HG03432 (cell line): ENCODE data around the gene LMF1.

Experiments
- ATAC-seq: cut with Tn5 transposase; IDR thresholded peaks from one replicate; pipeline ENCODE4 v1.9.1; 2021; ENCODE audit warnings: mild to moderate bottlenecking, moderate library complexity; ENCODE audit not compliant: unreplicated experiment

LMF1 gene

DNA sequence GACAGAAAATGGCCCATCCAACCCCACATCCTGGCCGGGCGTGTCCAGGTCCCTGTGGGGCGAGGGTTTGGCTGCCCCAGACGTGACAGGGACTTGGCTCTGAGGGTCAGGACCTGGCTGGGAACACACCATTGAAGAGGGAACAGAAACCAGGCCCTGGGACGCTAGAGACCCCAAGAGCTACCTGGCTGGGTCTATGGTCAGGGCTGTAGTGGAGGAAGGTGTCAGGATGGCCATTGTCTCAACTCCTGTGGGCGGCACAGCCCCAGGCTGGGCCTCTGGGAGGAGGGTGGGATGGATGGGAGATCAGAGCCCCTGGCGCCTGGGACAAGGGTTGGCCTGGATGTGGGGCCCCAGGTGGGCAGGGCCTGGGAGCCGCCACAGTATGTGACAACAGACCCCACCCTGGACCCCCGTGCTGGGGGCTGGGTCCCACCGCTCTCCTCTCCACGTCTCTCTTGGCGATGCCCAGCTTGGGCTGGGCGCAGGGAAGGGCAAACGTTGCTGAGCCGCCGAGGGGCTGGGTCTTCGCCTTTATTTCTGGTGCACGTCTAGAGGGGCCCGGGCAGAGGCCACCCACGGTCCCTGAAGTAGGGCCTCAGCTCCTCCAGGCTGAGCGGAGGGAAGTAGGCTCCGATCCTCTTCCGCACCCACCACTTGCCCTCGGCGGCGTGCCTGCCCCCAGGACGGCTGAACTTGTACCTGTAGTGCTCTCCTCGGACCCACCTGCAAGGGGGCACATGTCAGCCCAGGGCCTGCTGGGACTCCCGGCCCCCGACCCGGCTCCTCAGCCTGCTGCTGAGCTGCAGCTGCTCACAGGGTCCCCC lies 116.6 kb downstream of the LMF1 start:
- no peak for ATAC-seq

DNA sequence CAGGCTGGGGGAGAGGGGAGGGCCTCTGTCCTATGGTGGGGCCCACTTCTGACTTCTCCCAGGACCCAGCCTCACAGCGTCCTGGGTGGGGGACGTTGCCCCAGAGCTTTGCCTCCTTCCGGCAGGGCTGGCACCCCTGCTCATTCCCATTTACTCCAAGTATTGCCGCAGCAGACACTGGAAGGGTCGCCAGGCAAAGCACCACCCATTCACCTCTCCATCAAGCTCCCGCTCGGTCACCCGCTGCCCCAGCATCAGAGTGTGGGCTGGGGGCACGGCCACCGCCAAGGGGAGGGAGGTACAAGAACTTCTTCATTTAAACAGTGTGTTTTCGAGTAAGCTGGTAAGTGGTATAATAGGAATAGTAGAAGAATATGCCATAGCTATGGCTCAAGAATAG lies 117.5 kb downstream of the LMF1 start:
- no peak for ATAC-seq

DNA sequence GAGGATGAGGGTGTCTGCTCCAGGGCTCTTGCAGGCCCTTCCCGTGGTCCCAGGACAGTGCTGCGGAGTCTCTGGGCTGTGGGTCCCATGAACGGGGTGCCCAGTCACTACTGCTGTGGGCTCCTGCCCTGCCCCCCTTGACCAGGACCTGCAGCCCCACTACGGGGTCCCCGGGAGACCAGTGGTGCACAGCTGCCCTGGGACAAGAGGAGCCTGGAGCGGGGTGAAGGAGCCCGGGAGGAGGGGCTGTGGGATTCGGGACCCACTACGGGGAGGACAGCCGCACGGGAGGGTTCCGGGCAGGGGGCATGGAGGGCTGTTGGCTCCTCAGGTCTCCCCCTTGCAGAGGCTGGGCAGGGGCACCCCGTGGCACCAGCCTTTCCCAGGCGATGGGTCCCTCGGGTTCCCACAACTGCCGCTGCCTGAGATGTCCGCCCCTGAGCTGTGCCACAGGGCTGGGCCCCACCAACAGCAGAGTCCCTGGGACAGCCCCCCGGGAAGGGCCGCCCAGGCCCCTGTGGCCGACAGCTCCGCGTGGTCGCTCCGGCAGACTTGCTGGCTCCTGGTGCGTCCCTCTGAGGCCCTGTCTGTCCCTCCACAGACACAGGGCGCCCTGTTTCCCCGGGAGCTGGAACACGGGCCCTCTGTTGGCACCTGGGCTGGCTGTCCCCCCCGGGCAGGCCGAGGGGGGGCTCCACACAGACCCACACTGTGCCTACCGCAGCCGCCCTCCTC lies 118.2 kb downstream of the LMF1 start:
- ATAC-seq: no peak

GRCh38 chr16:851871-852270 lies 118.9 kb downstream of the LMF1 start:
- no peak for ATAC-seq

- no peak for ATAC-seq
Measured at GRCh38 chr16:851209-851810, 119.5 kb downstream of the LMF1 start.

GRCh38 chr16:850668-851067 lies 120.1 kb downstream of the LMF1 start:
- ATAC-seq: no peak

DNA sequence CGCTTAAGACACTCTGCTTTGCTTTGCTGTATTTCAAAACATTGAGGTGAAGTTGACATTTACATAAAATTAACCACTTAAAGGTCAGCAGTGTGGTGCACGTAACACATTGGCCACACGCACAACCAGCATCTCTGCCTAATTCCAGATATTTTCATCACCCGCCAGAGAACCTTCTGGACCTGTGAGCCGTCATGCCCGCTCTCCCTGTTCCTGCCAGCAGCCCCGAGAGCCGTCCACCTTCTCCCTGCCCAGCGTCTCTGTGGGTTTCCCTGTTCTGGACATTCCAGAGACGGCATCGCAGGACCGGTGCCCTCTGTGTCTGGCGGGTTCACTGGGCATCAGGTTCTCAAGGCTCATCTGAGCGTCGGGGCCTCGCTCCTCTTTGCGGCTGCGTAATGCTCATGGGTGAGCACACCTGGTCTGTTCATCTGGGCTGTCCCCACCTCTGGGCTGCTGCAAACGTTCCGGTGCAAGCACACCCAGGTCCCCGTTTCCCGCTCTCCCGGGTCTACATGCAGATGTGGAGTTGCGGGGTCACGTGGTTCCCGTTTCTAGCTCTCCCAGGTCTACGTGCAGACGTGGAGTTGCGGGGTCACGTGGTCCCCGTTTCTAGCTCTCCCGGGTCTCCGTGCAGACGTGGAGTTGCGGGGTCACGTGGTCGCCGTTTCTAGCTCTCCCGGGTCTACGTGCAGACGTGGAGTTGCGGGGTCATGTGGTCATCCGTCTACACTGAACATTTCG lies 122.1 kb downstream of the LMF1 start:
- no peak for ATAC-seq

GRCh38 chr16:847681-848445 lies 122.9 kb downstream of the LMF1 start:
- no peak for ATAC-seq

GRCh38 chr16:847151-847550 lies 123.6 kb downstream of the LMF1 start:
- ATAC-seq: no peak

GRCh38 chr16:845351-845745 lies 125.4 kb downstream of the LMF1 start:
- no peak for ATAC-seq

DNA sequence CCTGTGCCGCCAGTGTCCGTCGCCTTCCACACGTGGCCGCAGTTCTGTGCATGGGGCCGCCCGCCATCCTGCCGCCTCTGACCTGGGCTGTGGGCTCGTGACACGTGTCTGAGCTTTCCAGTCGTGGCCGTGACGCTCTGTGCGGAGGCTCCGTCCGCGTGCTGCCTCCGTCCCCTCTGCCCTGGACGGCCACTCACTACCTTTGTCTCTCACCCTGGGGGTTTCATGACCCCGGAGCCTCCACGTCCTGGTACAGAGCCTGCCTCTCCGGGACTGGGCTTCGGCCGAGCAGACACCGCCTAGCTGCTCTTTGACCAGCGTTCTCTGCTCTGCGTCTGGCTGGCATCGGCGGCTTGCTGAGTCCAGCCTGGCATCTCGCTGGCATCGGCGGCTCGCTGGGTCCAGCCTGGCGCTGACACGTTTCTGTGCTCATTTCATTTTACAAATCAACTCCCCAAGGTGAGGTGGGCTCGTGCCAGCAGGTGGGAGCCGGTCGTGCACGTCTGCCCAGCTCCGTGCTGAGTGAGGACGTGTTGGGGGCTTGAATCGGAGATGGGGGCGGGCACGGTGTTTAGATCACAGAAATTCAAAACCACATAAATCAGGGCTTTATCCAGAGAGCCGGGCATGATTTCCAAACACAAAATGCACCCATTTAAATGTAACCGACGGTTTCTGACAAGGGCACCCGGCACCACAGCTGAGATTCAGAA lies 126.0 kb downstream of the LMF1 start:
- ATAC-seq: no peak

DNA sequence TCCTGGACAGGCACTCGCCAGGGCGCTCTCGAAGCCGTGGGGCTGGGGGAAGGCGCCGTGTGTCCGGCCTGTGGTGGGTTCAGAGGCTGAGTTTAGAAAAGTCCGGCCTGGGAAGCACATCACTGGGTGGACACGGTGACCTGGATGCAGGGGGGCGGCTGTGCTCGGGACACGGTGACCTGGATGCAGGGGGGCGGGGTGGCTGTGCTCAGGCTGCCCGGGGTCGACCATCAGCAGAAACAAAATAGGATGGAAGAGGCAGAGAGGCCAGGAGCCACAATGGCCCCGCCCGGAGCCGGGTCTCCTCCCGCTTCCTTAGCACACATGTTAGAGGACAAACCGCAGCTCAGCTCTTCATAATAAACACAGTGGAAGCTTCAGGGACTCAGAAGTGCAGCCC lies 127.0 kb downstream of the LMF1 start:
- ATAC-seq: no peak

DNA sequence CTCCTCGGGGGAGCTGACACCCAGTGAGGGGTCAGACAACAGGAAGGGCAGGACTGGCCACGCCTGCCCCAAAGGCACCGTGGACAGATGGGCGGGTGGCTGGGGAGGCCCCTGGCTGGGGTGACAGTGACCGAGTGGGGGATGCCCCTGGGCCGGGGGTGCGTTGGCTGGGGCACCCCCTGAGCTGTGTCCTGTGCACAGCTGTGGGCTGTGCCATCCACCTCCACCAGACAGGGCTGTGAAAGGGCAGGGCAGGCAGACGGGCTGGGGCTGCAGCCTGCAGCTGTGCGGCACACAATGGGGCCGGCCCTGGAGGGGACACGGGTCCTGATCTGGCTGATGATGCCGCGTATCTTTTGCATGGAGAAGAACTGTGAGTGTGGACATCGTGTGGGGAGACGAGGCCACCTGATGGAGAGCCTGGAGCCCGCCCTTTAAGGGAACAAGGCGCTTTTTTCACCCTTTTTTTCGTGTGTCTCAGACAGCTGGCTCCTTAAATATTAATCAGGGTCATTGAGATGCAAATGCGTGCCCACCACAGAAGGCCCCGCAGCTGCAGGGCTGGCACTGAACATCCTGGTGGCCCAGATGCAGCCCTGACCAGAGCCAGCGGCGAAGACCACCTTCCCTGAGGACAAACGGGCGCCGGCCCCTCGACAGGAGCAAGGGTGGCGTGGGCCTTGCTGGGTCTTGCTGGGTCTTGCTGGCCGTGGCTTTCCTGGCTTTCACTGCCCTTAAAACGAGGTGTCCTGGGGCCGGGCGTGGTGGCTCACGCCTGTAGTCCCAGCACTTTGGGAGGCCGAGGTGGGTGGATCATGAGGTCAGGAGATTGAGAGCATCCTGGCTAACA lies 127.8 kb downstream of the LMF1 start:
- no peak for ATAC-seq

DNA sequence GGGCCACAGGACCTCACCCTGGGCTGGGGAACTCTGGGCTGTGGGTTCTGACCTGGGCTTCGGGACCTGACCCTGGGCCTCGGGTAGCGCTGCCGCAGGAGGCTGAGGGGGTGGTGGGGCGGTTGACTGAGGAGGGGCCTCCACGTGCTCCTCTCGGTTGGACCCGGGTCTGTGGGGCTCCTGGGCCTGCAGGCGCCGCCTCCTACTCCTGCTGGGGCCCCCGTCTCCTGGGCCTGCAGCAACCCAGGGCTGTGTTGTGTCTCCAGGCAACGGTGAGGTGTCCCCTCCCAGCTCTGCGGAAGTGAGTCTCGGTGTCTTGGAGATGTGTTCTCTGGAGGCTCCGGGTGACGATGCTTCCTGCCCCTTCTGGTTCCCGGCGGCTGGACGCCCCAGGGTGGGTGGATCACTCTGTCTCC lies 128.7 kb downstream of the LMF1 start:
- no peak for ATAC-seq

- ATAC-seq: no peak
Measured at GRCh38 chr16:841455-842060, 129.2 kb downstream of the LMF1 start.

DNA sequence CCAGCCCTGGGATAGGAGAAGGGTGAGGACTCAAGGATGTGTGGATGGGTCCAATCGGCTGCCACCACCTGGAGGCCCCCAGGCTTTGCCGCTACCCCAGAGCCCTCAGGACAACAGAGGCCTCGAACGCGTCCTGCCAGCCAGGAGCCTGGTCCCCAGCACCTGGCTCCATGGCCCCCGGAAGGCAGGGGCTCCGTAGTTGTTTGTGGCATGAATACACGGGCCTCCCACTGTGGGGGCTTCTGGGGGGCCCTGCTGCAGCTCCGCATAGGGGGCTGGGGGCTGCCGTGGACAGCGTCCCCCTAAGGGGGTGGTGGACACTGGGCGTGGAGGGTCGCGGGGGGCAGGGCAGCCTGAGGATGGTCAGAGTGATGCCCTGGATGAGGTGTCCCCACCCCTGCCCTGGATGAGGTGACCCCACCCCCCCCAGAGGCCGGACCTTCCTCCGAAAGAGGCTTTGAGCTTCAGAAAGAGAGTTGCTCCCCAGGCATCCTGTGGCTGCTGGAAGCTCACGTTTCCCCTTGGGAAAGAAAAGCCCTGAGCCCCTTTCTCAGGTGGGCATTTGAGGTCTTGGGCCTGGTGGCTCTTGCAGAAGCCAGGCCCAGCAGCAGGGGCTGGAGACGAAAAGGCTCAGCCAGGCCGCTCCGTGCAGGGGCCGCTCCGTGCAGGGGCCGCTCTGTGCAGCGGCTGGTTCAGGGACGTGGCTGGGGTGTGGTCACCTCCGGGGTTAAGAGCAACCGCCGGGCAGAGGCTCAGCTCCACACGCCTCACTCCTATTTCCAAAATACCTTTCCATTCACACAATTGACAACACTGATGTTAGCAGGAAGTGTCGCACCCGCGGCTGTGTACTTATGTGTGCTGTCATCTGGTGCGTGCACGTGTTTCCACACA lies 130.0 kb downstream of the LMF1 start:
- ATAC-seq: no peak

GRCh38 chr16:839643-840408 lies 131.0 kb downstream of the LMF1 start:
- ATAC-seq: no peak
